ENCODE measurements around the gene SENP7. TPM values are rescaled to one million over a fixed set of nuclear protein-coding genes. Genes with fewer than 3 reads are reported as not detected.
A peak's percentile ranks its signal among the peaks of the same experiment; 100 is the strongest.

The SENP7 gene
- total RNA-seq, 1 experiment from 2014 or later, result 17.4 TPM

GRCh38 chr3:101303836-101304235, 209.2 kb downstream of the SENP7 start:
- CTCF ChIA-PET, result no interaction called here
- TF ChIP-seq EZH2 (IDR thresholded peaks at IDR 0.05; ENCODE audit: low read depth) (no peak), CTCF (conservative IDR thresholded peaks at IDR 0.05) (no peak)
- Histone ChIP-seq H3K36me3 (ENCODE audit: low read depth) (no peaks in the 10 kb centered on the region), H3K27me3 (ENCODE audit: insufficient read depth, low read depth) (no peaks in the 10 kb centered on the region), H3K9me3 (ENCODE audit: insufficient read depth, low read depth) (peaks cover 12% of the 10 kb centered on the region), H2AFZ (no peak overlapping the region), H3F3A (ENCODE audit: insufficient read depth, low read depth) (no peaks in the 10 kb centered on the region), H3K79me2 (ENCODE audit: low read depth) (no peaks in the 10 kb centered on the region), H4K20me1 (ENCODE audit: insufficient read depth) (no peaks in the 10 kb centered on the region), H3K4me1 (replicated peaks; ENCODE audit: insufficient read depth) (no peaks in the 10 kb centered on the region), H3K4me3 (no peak overlapping the region), H3K27ac (no peak overlapping the region), H3K9me2 (ENCODE audit: insufficient read depth) (peaks cover 15% of the 10 kb centered on the region; the same call in 1 of the 2 replicates), H3K4me2 (no peak overlapping the region)
- POLR2A ChIA-PET (ENCODE audit: unreplicated experiment), result interaction anchor here (0.6 kb wide), 1 partner anchor 275 kb away, joined by 3 read pairs; no protein-coding TSS in a partner anchor
- no TSS peak for BruUV-seq (replicated peaks)
- no peak for DNase-seq
- intact Hi-C loops (cut with micrococcal nuclease; ENCODE audit: unreplicated experiment), result no loop called here

GRCh38 chr3:101303089-101303731, 209.8 kb downstream of the SENP7 start:
- CTCF ChIA-PET, result no interaction called here
- no TSS peak for BruUV-seq (replicated peaks)
- no peaks in the 10 kb centered on the region for H3K4me1 ChIP-seq (replicated peaks; ENCODE audit: insufficient read depth)
- H4K20me1 ChIP-seq (ENCODE audit: insufficient read depth), result no peaks in the 10 kb centered on the region
- no peak overlapping the region for H3K4me3 ChIP-seq
- H3F3A ChIP-seq (ENCODE audit: insufficient read depth, low read depth), result no peaks in the 10 kb centered on the region
- H3K4me2 ChIP-seq, result 0 out of 2 replicates have a peak overlapping the region, but pooled peaks have one; percentile 1
- H2AFZ ChIP-seq, result no peak overlapping the region
- no peaks in the 10 kb centered on the region for H3K27me3 ChIP-seq (ENCODE audit: insufficient read depth, low read depth)
- no peaks in the 10 kb centered on the region for H3K36me3 ChIP-seq (ENCODE audit: low read depth)
- intact Hi-C loops (cut with micrococcal nuclease; ENCODE audit: unreplicated experiment), result no loop called here
- DNase-seq, result no peak
- H3K9me2 ChIP-seq (ENCODE audit: insufficient read depth), result peaks cover 15% of the 10 kb centered on the region; the same call in 1 of the 2 replicates
- no peak for TF ChIP-seq CTCF (conservative IDR thresholded peaks at IDR 0.05)
- TF ChIP-seq EZH2 (IDR thresholded peaks at IDR 0.05; ENCODE audit: low read depth), result no peak
- H3K9me3 ChIP-seq (ENCODE audit: insufficient read depth, low read depth), result peaks cover 7% of the 10 kb centered on the region
- H3K79me2 ChIP-seq (ENCODE audit: low read depth), result no peaks in the 10 kb centered on the region
- POLR2A ChIA-PET (ENCODE audit: unreplicated experiment), result interaction anchor here (0.5 kb wide), 1 partner anchor 715 kb away, joined by 13 read pairs; no protein-coding TSS in a partner anchor
- no peak overlapping the region for H3K27ac ChIP-seq

GRCh38 chr3:101300073-101300472, 212.9 kb downstream of the SENP7 start:
- no peaks in the 10 kb centered on the region for H3K36me3 ChIP-seq (ENCODE audit: low read depth)
- H2AFZ ChIP-seq, result no peak overlapping the region
- TF ChIP-seq CTCF (conservative IDR thresholded peaks at IDR 0.05), result no peak
- no peak for TF ChIP-seq EZH2 (IDR thresholded peaks at IDR 0.05; ENCODE audit: low read depth)
- H3K9me2 ChIP-seq (ENCODE audit: insufficient read depth), result 0 out of 2 replicates have a peak, but pooled peaks cover 4% of the 10 kb centered on the region
- H3K79me2 ChIP-seq (ENCODE audit: low read depth), result no peaks in the 10 kb centered on the region
- H3K4me1 ChIP-seq (replicated peaks; ENCODE audit: insufficient read depth), result no peaks in the 10 kb centered on the region
- no peaks in the 10 kb centered on the region for H4K20me1 ChIP-seq (ENCODE audit: insufficient read depth)
- H3K4me2 ChIP-seq, result no peak overlapping the region
- no peak overlapping the region for H3K4me3 ChIP-seq
- ChIA-PET CTCF (no interaction called here), POLR2A (ENCODE audit: unreplicated experiment) (no interaction called here)
- no peak for DNase-seq
- H3K9me3 ChIP-seq (ENCODE audit: insufficient read depth, low read depth), result no peaks in the 10 kb centered on the region; the same call in 1 of the 2 replicates
- H3F3A ChIP-seq (ENCODE audit: insufficient read depth, low read depth), result no peaks in the 10 kb centered on the region
- H3K27ac ChIP-seq, result no peak overlapping the region
- intact Hi-C loops (cut with micrococcal nuclease; ENCODE audit: unreplicated experiment), result no loop called here
- BruUV-seq (replicated peaks), result no TSS peak
- no peaks in the 10 kb centered on the region for H3K27me3 ChIP-seq (ENCODE audit: insufficient read depth, low read depth)

All from PC-9 (cell line).